HL-60 (cell line): ENCODE results near the gene SUN5.

Experiments
- DNase-seq, 2 experiments: peaks; one replicate each; pipeline ENCODE4 v3.0.0-alpha.2; 2010 to 2020; ENCODE audit warnings: low read depth in 1 of 2, low spot score in 1 of 2
- H3K27ac ChIP-seq: fragments of 250-450 bp; sonication (Bioruptor Pico); replicated peaks from 2 replicates; pipeline ENCODE4 v1.5.1; 2020; ENCODE audit warnings: mild to moderate bottlenecking, moderate library complexity
- H3K27me3 ChIP-seq: fragments of 250-450 bp; sonication (Bioruptor Pico); 2 replicates; pipeline ENCODE4 v1.5.1; 2021; ENCODE audit warnings: mild to moderate bottlenecking, moderate library complexity; ENCODE audit not compliant: insufficient read depth, poor library complexity, severe bottlenecking
- H3K4me3 ChIP-seq: replicated peaks from 2 replicates; pipeline ENCODE4 v1.5.1; 2011; ENCODE audit warnings: mild to moderate bottlenecking, control low read depth, low read length; ENCODE audit not compliant: insufficient read depth
- CTCF ChIP-seq: IDR thresholded peaks from one replicate; pipeline ENCODE4 v1.5.1; 2011; ENCODE audit warnings: low read length, control low read depth, inconsistent platforms; ENCODE audit not compliant: insufficient read depth
- GABPA ChIP-seq: IDR thresholded peaks from 2 replicates; pipeline ENCODE4 v1.6.1; 2012; ENCODE audit warnings: low read depth
- POLR2AphosphoS5 ChIP-seq: IDR thresholded peaks from 2 replicates; pipeline ENCODE4 v1.6.1; 2012; ENCODE audit warnings: low read depth
- REST ChIP-seq: IDR thresholded peaks from 2 replicates; pipeline ENCODE4 v1.6.1; 2012; ENCODE audit warnings: low read depth; ENCODE audit not compliant: insufficient replicate concordance
- SPI1 ChIP-seq: IDR thresholded peaks from 2 replicates; pipeline ENCODE4 v1.6.1; 2012; ENCODE audit warnings: low read depth, mild to moderate bottlenecking, borderline replicate concordance

The SUN5 gene

GRCh38 chr20:32943490-32944052 is 60.7 kb downstream of the SUN5 start:
- DNase-seq = no peak
- TF ChIP-seq CTCF = no peak
- TF ChIP-seq GABPA = no peak
- TF ChIP-seq POLR2AphosphoS5 = no peak

GRCh38 chr20:32941155-32941885 is 62.9 kb downstream of the SUN5 start:
- Histone ChIP-seq H3K27ac (peak overlapping the region; percentile 40), H3K4me3 (no peak overlapping the region), H3K27me3 (no peaks in the 10 kb centered on the region)
- peak; percentile 14 to 31 for DNase-seq
- TF ChIP-seq SPI1 (peak; percentile 69), POLR2AphosphoS5 (no peak)

More at GRCh38 chr20:32943490-32944052, 60.7 kb downstream of the SUN5 start:
- Histone ChIP-seq H3K4me3 (no peak overlapping the region), H3K27me3 (no peaks in the 10 kb centered on the region), H3K27ac (no peak overlapping the region)

GRCh38 chr20:32934580-32934979 is 69.7 kb downstream of the SUN5 start:
- Histone ChIP-seq H3K27ac (no peak overlapping the region), H3K4me3 (no peak overlapping the region), H3K27me3 (no peaks in the 10 kb centered on the region)
- no peak for TF ChIP-seq GABPA
- no peak for TF ChIP-seq SPI1
- TF ChIP-seq POLR2AphosphoS5 = no peak
- no peak for TF ChIP-seq CTCF
- TF ChIP-seq REST = no peak
- DNase-seq = no peak
